NCI-H345 treated with DMSO at 0.1 percent for 48 hours (cell line): Measurements from ENCODE around the gene SAMM50.

Experiments used
- DNase-seq: peaks from one replicate; lab custom pipeline; 2025; ENCODE audit not compliant: unreplicated experiment; lab: John Stamatoyannopoulos, UW

SAMM50 gene

DNA sequence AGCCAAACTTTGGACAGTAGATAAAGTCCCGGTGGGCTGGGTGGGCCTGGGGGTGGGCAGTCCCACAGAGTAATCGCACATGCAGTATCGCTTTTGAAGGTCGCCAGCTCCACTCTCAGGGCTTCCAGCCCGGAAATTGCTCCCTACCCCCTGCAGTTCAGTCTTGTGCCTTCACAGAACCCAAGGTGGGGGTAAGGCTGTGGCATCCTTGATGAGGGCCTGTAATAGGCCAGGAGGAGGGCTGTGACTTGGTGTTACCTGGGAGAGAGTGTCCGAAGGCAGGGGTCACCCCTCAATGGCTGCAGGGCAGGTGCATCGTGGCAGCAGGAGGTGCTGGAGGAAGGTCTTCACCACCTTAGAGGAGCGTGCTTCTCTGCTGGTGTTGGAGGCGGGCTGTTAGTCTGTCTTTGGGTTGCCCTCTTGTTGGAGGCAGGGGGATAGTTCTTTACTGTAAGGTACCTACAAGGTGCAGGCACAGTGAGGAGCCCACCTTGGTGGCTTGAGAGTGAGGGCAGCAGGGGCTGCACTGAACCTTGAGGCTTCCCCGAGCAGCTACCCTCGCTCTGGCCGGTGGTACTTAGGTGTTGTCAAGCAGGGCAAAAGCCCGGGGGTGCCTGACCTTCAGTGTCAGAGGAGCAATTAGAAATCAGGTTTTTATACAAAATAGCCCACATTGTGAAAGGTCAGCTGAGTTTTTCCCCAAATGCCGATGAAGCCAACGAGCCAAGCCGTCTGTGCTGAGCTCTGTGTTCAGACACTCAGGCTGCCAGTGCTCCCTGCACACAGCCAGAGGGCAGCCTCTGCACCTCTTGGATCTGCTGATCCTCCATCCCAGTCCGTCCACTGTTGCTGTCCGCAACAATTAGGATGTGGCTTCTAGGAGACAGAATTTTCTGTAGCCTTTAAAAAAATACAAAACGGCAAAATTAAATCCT is 21.9 kb downstream of the SAMM50 start:
- no peak for DNase-seq

- no peak for DNase-seq
These were observed 23.3 kb downstream of the SAMM50 start for GRCh38 chr22:43978558-43978957.

GRCh38 chr22:43980579-43980978 is 25.3 kb downstream of the SAMM50 start:
- DNase-seq: no peak

DNA sequence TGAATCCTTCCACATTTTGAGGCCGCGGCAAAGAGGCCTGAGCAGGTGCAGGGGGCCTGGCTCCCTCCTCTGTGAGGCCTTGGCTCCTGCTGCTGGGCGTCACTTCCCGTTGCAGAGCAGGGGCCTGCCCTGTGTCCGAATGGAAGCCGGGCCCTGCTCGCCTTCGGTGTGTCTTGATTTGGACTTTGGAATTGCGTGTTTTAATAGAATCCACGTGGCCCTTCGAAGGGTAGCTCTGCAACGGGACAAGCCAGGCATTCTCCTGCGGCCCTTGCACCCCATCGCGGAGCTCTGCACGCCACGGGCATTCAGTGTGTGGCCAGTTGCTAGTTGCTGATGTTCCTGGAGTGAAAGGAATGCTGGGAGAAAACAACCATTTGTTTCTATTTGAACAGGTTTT is 25.8 kb downstream of the SAMM50 start:
- DNase-seq: no peak

DNA sequence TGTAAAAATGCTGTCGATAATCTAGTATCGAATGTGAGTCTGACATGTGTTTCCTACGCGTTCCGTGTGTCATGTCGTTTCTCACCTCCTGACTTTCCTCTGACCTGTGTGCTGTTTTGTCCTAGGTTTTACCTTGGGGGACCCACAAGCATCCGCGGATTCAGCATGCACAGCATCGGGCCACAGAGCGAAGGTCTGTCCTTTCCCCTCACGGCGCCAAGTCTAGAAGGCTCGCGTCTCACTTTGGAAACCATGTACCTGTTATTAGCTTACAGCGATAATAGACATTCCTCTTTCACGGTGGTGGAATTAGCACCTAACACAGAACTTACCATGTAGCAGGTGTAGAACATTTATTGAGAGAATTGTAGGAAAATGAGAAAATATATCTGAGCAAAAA is 28.6 kb downstream of the SAMM50 start:
- DNase-seq: no peak

DNA sequence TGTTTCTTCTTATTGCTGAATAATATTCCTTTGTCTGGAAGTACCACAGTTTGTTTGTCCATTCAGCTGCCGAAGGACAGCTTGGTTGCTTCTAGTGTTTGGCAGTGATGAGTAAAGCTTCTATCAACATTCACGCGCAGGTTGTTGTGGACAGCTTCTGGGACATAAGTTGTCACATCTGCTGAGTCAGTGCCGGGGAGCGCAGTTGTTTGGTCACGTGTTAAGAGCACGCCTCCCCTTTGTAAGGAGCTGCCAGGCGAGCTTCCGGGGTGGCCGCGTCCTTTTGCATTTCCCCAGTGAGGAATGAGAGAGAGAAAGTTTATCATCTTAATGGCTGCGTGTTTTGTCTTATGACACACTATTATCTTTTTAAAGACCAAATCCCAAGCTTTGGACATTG is 30.3 kb downstream of the SAMM50 start:
- DNase-seq: no peak

GRCh38 chr22:43988116-43988820 is 33.0 kb downstream of the SAMM50 start:
- no peak for DNase-seq

DNA sequence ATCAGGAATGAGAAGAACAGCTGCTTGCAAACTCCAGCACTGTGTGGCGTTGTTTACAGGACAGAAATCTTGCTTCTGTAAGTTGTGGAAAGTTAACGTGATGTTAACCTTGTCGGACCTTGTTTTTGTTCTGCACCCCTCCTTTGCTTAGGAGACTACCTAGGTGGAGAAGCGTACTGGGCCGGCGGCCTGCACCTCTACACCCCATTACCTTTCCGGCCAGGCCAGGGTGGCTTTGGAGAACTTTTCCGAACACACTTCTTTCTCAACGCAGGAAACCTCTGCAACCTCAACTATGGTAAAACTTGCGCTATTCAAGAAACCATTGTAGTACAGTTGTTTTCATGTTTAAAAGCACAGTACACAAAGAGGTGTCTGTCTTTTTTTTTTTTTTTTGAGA is 33.7 kb downstream of the SAMM50 start:
- DNase-seq: no peak

GRCh38 chr22:43990044-43990443 is 34.8 kb downstream of the SAMM50 start:
- peak; percentile 31 for DNase-seq

DNA sequence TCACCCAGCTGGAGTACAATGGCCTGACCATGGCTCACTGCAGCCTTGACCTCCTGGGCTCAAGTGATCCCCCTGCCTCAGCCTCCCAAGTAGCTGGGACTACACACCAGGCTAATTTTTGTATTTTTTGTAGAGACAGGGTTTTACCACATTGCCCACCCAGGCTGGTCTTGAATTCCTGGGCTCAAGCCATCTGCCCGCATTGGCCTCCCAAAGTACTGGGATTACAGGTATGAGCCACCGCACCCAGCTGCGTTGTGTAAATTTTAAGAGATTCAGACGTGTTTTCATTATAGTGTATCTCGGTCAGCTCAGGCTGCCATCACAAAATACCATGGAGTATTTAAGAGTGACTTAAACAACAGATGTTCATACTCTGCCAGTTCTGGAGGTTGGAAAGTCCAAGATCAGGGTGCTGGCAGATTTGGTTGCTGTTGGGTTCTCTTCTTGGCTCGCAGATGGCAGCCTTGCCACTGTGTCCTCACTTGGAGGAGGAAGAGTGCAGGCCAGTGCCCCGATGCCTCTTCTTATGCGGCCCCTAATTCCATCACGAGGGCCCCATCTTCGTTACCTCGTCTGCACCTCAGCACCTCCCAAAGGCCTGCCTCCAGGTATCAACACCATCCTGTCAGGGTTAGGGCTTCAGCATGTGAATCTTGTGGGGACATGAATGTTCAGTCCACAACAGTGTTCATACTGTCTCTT is 36.2 kb downstream of the SAMM50 start:
- DNase-seq: no peak

GRCh38 chr22:43992331-43992821 is 37.1 kb downstream of the SAMM50 start:
- DNase-seq: peak; percentile 0

GRCh38 chr22:43993072-43993760 is 38.0 kb downstream of the SAMM50 start:
- DNase-seq: peak; percentile 18

- no peak for DNase-seq
These were observed 38.8 kb downstream of the SAMM50 start for GRCh38 chr22:43994006-43994405.

- DNase-seq: no peak
These were observed 39.2 kb downstream of the SAMM50 start for GRCh38 chr22:43994416-43994815.

GRCh38 chr22:43995057-43995685 is 39.9 kb downstream of the SAMM50 start:
- DNase-seq: no peak

DNA sequence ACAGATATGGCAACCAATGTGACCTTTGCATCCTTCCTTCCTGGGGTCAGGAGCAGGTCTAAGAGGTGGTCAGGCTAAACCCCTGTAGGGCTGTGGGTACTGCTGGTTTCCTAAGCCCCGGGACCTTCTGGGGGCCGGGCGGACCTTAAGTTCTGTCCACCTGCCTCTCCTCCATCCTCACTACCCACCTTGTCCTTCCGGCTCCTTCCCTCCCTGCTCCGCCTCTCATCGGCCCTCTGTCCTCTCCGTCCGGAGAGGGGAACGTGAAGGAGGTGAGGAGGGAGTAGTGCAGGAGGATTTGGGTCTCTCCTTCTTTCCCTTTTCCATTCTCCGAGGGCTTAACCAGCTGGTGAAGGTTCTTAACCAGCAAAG is 40.5 kb downstream of the SAMM50 start:
- no peak for DNase-seq

DNA sequence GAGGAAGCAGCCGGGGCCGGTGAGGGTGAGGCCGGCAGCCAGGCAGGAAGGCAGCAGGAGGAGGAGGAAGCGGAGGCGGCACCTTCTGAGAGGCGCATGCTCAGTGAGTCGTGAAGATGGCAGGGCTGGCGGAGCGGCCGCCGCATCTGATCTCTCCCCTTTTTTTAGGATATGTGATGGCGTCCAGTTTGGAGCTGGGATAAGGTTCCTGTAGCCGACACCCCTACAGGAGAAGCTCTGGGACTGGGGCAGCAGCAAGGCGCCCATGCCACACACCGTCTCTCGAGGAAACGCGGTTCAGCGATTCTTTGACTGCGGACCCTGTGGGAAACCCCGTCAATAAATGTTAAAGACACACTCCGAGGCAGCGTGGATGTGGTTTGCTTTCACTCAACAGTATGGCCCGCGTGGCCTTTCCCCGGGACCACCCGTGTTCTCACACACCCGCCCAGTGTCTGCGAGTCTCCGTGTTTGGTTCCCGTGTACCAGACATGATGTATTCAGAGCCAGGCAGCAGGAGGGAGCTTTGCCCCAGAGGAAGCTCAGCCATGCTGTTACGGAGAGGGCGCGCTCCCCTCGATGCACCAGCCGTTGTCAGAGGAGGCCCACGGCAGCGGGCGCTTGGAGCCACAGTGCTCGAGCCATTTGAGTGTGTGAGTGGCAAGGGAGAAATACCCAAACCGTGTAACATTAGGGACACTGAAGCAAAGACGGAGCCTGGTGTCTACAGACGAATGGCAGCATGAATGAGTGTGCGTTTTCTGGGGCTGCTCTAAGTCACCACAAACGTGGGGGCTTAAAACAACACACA is 41.1 kb downstream of the SAMM50 start:
- no peak for DNase-seq

DNA sequence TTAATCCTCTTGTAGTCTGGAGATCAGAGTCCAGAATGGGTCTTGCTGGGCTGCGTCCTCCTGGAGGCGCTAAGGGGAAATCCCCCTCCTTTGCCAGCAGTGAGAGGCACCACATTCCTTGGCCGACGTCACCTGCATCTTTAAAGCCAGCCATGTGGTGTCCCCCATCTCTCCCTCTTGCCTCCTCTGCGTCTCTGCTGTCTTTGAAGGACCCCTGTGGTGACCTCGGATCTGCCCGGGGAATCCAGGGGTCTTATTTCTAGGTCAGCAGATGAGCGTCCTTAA is 41.7 kb downstream of the SAMM50 start:
- no peak for DNase-seq

DNA sequence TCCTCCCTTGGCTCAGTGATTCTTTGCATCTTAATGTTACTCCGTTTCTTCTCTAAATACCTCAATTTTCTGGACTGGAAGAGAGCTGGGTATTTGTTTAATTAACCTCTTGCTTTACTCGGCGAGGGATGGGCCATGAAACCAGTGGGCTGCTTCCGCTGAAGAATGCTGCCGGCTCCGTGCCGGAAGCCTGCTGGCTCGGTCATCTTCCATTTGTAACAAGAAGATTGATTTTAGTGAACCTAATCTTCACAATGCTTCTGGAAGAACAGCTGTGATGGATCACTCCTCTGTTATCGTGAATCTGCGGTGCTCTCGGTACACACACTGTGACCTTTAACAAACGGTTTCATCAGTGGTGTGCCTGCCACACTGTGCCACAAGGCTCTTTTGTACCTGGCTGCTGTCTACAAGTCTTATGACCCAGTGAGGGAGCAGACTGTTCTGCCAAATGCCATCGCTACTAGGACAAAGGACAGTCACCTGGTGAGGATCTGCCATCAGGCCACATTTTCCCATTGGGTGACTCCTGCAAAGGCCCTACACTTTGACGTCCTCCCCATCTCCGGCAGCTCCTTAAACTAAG is 43.5 kb downstream of the SAMM50 start:
- DNase-seq: no peak

GRCh38 chr22:43999378-43999777 is 44.1 kb downstream of the SAMM50 start:
- DNase-seq: no peak
